Measurements from ENCODE around the gene ADGRD1. TPM values are rescaled to one million over a fixed set of nuclear protein-coding genes. Genes with fewer than 3 reads are reported as not detected.

Gene ADGRD1
- total RNA-seq, 1 donor from 2014 or later = 0.98 TPM

DNA sequence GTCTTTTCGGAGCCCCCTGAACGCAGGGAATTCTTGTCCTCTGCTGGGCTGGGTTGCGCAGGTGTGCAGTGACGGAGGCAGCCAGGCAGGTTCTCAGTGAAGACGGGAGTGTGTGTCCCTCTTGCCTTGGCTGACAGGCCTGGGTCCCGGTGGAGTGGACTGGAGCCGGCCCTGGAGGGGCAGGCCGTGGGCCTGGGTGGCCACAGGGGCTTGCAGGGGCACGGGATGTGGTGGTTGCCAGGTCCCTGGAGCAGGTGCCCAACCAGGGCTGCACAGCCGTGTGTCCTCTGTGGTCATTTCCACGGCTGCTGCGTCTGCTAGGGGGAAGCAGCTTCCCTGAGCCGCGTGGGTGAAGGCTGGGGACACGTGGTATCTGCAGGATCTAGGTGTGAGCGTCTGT is 79.8 kb downstream of the ADGRD1 start:
- Mint-ChIP-seq H3K36me3 (ENCODE audit: low read depth) (no peaks in the 10 kb centered on the region), H3K4me1 (peaks cover 31% of the 10 kb centered on the region), H3K27me3 (ENCODE audit: low read depth) (peaks cover 3% of the 10 kb centered on the region), H3K27ac (ENCODE audit: unreplicated experiment) (no peak overlapping the region), H3K4me3 (no peak overlapping the region), H3K9me3 (no peaks in the 10 kb centered on the region)
- DNase-seq (ENCODE audit: low read depth, low spot score) = no peak
- TF ChIP-seq, protein P1, sequence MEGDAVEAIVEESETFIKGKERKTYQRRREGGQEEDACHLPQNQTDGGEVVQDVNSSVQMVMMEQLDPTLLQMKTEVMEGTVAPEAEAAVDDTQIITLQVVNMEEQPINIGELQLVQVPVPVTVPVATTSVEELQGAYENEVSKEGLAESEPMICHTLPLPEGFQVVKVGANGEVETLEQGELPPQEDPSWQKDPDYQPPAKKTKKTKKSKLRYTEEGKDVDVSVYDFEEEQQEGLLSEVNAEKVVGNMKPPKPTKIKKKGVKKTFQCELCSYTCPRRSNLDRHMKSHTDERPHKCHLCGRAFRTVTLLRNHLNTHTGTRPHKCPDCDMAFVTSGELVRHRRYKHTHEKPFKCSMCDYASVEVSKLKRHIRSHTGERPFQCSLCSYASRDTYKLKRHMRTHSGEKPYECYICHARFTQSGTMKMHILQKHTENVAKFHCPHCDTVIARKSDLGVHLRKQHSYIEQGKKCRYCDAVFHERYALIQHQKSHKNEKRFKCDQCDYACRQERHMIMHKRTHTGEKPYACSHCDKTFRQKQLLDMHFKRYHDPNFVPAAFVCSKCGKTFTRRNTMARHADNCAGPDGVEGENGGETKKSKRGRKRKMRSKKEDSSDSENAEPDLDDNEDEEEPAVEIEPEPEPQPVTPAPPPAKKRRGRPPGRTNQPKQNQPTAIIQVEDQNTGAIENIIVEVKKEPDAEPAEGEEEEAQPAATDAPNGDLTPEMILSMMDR (conservative IDR thresholded peaks at IDR 0.05) = no peak

DNA sequence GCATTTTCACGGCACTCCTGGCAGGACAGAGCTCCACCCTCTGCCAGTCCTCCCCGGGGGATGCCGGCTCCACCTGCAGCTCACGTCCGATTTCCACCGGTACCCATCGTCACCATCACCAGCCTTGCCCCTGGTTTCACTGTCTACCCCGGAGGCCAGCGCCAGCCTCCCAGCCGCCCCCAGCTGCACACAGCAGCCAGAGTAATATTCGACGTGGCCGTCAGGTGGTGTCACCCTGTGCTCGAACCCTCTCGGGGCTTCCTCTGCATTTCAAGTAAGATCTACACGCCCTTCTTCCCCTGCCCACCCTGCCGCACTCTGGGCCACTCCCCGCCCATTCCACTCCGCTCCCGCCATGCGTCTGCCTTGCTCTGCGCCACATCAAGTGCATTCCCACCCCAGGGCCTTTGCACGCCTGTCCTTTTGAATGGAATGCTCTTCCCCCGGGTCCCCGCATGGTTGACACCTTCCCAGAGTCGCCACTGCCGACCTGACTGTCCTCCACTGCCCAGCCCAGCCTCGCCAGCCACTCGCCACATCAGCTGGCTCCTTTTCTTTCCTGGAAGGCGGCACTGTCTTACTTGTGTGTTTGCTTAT is 80.3 kb downstream of the ADGRD1 start:
- H3K27me3 Mint-ChIP-seq (ENCODE audit: low read depth) = peaks cover 3% of the 10 kb centered on the region
- TF ChIP-seq, protein P1 (conservative IDR thresholded peaks at IDR 0.05) = no peak
- H3K4me3 Mint-ChIP-seq = no peak overlapping the region
- H3K27ac Mint-ChIP-seq (ENCODE audit: unreplicated experiment) = no peak overlapping the region
- H3K36me3 Mint-ChIP-seq (ENCODE audit: low read depth) = no peaks in the 10 kb centered on the region
- no peaks in the 10 kb centered on the region for H3K9me3 Mint-ChIP-seq
- H3K4me1 Mint-ChIP-seq = peaks cover 31% of the 10 kb centered on the region
- no peak for DNase-seq (ENCODE audit: low read depth, low spot score)

DNA sequence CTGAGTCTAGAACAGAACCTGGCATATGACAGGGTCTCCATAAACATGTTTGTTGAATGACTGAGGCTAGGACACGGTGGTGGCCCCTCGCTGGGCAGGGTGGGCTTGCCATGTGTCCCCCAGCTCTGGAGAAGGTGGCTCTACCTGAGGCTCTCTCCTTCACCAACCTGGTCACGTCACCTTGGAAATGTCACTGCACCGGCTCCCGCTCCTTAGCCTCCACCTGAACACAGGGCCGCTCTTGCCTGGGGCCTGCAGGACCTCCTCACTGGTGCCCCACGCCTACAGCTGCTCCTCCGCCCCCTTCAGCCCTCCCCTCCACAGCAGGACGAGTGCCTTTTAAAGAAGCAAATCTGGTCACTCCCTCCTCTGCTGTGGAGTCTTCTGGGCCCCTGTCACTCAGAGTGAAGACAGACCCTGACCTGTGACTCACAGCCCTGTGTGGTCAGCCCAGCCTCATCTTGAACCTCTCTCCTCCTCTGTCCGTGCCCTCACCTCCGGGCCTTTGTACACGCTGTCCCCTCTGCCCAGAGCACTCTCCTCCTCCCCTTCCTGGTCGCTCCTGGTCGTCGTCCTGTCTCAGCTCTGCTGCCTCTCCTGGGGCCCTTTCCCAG is 81.0 kb downstream of the ADGRD1 start:
- Mint-ChIP-seq H3K27me3 (ENCODE audit: low read depth) (peaks cover 3% of the 10 kb centered on the region), H3K4me3 (no peak overlapping the region), H3K4me1 (peaks cover 35% of the 10 kb centered on the region), H3K36me3 (ENCODE audit: low read depth) (no peaks in the 10 kb centered on the region), H3K9me3 (no peaks in the 10 kb centered on the region), H3K27ac (ENCODE audit: unreplicated experiment) (no peak overlapping the region)
- DNase-seq (ENCODE audit: low read depth, low spot score) = no peak
- TF ChIP-seq, protein P1 (conservative IDR thresholded peaks at IDR 0.05) = no peak

DNA sequence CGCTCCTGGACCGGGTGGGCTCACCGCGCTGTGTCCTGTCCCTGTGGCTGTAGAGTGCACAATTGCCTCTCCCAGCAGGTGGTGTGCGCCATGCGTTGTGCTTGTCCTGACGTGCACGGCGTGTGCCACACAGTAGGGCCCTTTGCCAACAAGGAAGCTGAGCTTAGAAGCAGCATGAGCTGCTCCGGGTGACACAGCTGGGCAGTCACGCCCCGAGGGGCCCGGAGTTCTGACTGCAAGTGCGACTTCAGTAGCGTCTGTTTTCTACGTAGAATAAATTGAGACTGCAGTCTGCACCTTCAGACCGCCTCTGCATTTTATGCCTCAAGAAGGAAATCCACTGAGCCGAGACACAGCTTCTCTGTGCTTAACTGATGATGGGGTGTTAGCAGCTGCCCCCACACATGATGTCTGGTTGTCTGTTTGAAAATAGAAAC is 81.6 kb downstream of the ADGRD1 start:
- TF ChIP-seq, protein P1 (conservative IDR thresholded peaks at IDR 0.05) = no peak
- Mint-ChIP-seq H3K27me3 (ENCODE audit: low read depth) (peaks cover 3% of the 10 kb centered on the region), H3K4me3 (no peak overlapping the region), H3K36me3 (ENCODE audit: low read depth) (no peaks in the 10 kb centered on the region), H3K27ac (ENCODE audit: unreplicated experiment) (no peak overlapping the region), H3K9me3 (no peaks in the 10 kb centered on the region), H3K4me1 (peaks cover 39% of the 10 kb centered on the region)
- DNase-seq (ENCODE audit: low read depth, low spot score) = no peak

DNA sequence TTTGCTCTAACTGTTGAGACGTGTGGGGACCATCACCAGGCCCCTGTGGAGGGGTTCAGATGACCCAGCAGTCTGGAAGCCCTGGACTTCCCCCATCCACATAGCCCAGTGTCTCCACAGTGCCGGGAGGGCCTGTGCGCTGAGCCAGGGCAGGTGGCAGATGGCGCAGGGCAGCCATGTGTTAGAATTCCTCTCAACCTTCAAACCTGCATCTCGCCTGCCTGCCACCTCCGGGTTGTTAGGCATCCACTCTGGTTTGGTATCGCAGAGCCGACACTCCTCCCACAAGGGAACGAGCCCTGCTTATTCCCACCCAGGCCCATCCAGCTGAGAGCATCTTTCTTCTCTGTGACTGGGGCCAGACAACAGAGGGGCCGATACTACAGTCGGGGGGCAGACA is 84.5 kb downstream of the ADGRD1 start:
- H3K4me3 Mint-ChIP-seq = no peak overlapping the region
- peaks cover 16% of the 10 kb centered on the region for H3K4me1 Mint-ChIP-seq
- peaks cover 3% of the 10 kb centered on the region for H3K27me3 Mint-ChIP-seq (ENCODE audit: low read depth)
- TF ChIP-seq, protein P1 (conservative IDR thresholded peaks at IDR 0.05) = no peak
- no peaks in the 10 kb centered on the region for H3K9me3 Mint-ChIP-seq
- no peaks in the 10 kb centered on the region for H3K36me3 Mint-ChIP-seq (ENCODE audit: low read depth)
- DNase-seq (ENCODE audit: low read depth, low spot score) = no peak
- H3K27ac Mint-ChIP-seq (ENCODE audit: unreplicated experiment) = peak overlapping the region; percentile 62
